ENCODE measurements around the gene TMEM72.
A peak's percentile ranks its signal among the peaks of the same experiment; 100 is the strongest.

The TMEM72 gene

DNA sequence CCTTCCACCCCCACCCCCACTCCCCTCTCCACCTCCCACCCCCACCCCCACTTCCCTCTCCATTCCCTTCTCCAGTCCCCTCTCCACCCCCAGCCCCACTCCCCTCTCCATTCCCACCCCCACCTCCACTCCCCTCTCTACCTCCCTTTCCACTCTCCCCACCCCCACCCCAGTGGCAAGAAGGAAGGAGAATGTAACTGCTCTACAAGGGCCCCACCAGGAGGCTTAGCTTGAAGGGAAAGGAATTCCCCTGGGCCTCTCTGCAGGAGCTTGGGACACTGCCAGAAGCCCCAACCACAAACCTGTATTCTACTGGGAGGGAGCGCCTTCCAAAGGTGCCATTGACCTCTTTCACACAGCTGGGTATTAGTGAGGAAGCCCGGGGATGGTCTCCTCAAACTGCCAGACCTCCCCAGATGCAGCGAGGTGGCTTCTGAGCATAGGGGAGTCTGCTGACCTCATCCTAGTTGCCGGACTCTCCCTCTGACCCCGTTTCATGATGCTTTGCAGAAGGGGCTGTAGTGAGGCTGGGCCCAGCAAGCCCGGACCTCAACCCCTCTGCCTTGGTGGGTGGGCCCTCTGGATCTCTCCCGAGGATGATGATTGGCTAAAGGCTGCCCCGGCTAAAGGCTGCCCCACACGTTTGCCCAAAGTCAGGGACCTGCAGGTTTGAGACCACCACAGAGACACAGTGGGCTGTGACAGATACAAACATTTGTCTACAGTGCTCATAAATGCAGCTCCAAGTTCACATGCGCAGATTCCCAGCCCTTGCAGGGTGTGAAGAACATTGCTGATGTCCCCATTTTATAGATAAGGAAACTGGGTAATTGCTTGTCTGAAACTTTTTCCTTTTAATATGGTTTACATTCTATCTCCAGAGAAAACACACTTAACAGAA, 64.5 kb downstream of the TMEM72 start:
- TF ChIP-seq, protein P1, sequence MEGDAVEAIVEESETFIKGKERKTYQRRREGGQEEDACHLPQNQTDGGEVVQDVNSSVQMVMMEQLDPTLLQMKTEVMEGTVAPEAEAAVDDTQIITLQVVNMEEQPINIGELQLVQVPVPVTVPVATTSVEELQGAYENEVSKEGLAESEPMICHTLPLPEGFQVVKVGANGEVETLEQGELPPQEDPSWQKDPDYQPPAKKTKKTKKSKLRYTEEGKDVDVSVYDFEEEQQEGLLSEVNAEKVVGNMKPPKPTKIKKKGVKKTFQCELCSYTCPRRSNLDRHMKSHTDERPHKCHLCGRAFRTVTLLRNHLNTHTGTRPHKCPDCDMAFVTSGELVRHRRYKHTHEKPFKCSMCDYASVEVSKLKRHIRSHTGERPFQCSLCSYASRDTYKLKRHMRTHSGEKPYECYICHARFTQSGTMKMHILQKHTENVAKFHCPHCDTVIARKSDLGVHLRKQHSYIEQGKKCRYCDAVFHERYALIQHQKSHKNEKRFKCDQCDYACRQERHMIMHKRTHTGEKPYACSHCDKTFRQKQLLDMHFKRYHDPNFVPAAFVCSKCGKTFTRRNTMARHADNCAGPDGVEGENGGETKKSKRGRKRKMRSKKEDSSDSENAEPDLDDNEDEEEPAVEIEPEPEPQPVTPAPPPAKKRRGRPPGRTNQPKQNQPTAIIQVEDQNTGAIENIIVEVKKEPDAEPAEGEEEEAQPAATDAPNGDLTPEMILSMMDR (IDR thresholded peaks at IDR 0.05; ENCODE audit: insufficient read depth, low read depth, low read length, missing control alignments) = no peak
- H3K4me3 ChIP-seq (ENCODE audit: low read depth, low read length) = no peak overlapping the region
- peak; percentile 70 for DNase-seq (ENCODE audit: low read depth)

GRCh38 chr10:44976352-44977198, 65.4 kb downstream of the TMEM72 start:
- peak overlapping the region; percentile 49 for H3K4me3 ChIP-seq (ENCODE audit: low read depth, low read length)
- TF ChIP-seq, protein P1 (IDR thresholded peaks at IDR 0.05; ENCODE audit: insufficient read depth, low read depth, low read length, missing control alignments) = no peak
- no peak for DNase-seq (ENCODE audit: low read depth)

DNA sequence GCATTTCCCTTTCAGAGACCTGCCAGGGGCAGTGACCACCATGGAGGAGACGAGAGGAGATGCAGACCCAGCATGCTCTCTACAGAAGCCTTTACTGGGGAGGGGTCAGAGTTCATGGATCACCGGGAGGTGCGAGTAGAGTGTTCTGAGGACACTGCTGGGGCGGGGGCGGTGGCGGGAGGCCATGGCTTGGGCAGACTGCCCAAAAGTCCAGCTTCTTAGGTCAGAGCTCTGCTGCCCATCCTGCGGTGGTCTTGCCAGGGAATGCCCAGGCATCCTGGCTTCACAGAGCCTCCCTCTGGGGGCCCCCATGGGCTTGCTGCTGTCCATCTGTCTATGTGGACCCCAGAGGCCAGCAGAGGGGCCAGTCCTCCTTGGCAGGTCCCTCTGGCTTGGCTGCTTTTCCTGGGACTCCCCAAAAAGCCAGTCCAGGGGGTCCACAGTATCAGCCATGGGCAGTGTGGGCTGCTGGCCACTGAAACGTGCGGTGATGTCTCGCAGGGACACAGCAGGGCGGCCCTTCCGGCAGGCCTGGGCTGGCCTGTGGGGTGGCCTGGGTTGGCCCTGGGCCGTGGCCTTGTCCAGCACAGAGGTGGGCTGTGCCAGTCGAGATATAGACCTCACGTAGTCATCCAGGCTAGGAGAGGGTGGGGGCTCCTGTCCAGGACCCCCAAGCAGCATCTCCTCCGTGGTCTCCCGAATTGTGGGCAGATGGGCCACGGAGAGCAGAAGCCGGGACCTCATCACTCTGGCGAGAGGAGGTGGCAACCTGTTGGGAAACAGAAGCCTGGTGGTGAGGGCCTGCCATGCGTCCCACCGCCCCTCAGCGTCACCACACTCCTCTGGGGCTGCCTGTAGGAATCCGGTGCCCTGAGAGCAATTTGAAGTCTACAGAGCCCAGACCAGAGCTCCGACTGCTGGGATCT, 66.4 kb downstream of the TMEM72 start:
- peak overlapping the region; percentile 49 for H3K4me3 ChIP-seq (ENCODE audit: low read depth, low read length)
- DNase-seq (ENCODE audit: low read depth) = no peak
- TF ChIP-seq, protein P1 (IDR thresholded peaks at IDR 0.05; ENCODE audit: insufficient read depth, low read depth, low read length, missing control alignments) = no peak

DNA sequence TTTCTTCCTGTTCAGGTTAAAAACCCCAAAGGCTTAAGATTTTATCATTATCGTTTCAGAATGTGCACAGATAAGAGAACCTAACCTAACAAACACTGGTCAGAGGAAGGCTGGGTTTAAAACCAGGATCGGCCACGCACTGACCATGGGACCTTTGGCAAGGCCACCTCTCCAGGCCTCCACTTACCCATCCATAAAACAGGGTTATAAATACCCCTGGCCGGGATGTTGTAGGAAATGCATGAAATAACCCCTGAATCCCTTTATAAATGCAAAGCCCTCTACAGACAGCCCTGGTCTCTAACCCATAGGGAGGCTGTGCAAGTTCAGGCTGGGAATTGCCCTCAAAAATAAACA, 67.1 kb downstream of the TMEM72 start:
- H3K4me3 ChIP-seq (ENCODE audit: low read depth, low read length) = peak overlapping the region; percentile 49
- TF ChIP-seq, protein P1 (IDR thresholded peaks at IDR 0.05; ENCODE audit: insufficient read depth, low read depth, low read length, missing control alignments) = no peak

DNA sequence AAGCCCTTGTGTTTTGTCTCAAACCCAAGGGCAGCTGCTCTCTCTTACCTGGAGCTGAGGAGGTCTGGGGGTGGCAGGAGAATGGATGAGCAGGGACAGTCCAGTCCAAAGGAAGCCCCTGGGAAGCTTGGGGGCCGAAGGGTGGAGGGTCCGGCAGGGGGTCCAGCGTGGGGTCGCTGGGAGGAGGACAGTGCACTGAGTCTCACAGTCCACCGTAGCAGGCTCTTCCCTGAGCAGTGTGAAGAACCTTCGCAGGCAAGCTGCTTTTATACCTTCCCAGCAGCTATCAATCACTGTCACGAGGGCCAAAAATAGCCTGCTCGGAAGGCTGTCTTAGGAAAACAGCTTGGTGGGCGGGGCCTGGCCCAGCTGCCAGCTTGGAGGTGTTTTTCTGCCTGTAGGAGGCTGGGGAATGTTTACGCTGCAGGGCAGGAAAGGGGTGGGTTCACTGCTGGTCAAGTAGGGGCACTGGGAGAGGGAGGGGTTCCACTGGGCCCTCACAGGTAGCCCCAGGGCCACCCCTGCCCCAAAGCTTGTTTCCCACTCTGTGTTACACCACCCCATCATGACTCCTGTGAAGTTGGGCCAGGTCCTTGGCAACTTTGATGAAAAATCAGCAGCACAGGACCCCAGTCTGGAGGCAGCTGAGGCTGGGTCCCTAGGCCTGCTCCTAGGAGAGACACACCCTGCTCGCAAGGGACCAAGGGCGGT, 67.6 kb downstream of the TMEM72 start, which contains the start of gene DEPP1:
DEPP1 (minus strand) TSS at position 240 of the 711 bp plus-strand sequence. CDS start 779 bp downstream, outside the sequence.
- H3K4me3 ChIP-seq (ENCODE audit: low read depth, low read length) = peak within 1 kb of the TSS; percentile 49
- TF ChIP-seq, protein P1 (IDR thresholded peaks at IDR 0.05; ENCODE audit: insufficient read depth, low read depth, low read length, missing control alignments) = no peak
- DNase-seq (ENCODE audit: low read depth) = peak; percentile 75

More for the DNA sequence above, 67.1 kb downstream of the TMEM72 start:
- DNase-seq (ENCODE audit: low read depth) = no peak

Measured in GM12865 (cell line).